Measurements from ENCODE around the gene NIPAL4. TPM values are rescaled to one million over a fixed set of nuclear protein-coding genes. Genes with fewer than 3 reads are reported as not detected.

The NIPAL4 gene
- total and polyA plus RNA-seq, 2 donors (not counting 3 experiments of a cell fraction or from before 2014, with no cell fraction given), result not detected

GRCh38 chr5:157523976-157524375 lies 64.0 kb downstream of the NIPAL4 start:
- Histone ChIP-seq H3K27me3 (ENCODE audit: control insufficient read depth in 2 of 2, insufficient read depth in 2 of 2, low read length in 2 of 2) (no peaks in the 10 kb centered on the region), H3K27ac (ENCODE audit: insufficient read depth, low read depth, low read length) (no peak overlapping the region), H3K36me3 (ENCODE audit: control insufficient read depth in 2 of 2, extremely low read depth in 1 of 2, insufficient read depth in 2 of 2, low read length in 2 of 2) (peaks cover 0 to 1% of the 10 kb centered on the region in 2 experiments), H3K9me3 (replicated peaks; ENCODE audit: control insufficient read depth, insufficient read depth, low read length) (no peaks in the 10 kb centered on the region), H3K79me2 (ENCODE audit: control insufficient read depth, insufficient read depth, low read length) (no peaks in the 10 kb centered on the region), H3K4me2 (ENCODE audit: insufficient read depth, low read length) (no peak overlapping the region), H3K4me3 (replicated peaks in 1 of 3; ENCODE audit: insufficient read depth in 1 of 3, low read depth in 1 of 3, low read length in 3 of 3) (no peak overlapping the region), H3K9ac (replicated peaks; ENCODE audit: extremely low read depth, insufficient read depth, low read length) (no peak overlapping the region), H3K9me1 (replicated peaks; ENCODE audit: control insufficient read depth, extremely low read depth, insufficient read depth, low read length) (no peaks in the 10 kb centered on the region), H2AFZ (ENCODE audit: low read depth, low read length) (no peak overlapping the region), H3K4me1 (ENCODE audit: control insufficient read depth, extremely low read depth, insufficient read depth, low read length) (peaks cover 13% of the 10 kb centered on the region), H4K20me1 (replicated peaks; ENCODE audit: control insufficient read depth, extremely low read depth, insufficient read depth, low read length) (no peaks in the 10 kb centered on the region)
- FAIRE-seq (no peak), DNase-seq (ENCODE audit: low read depth, low spot score) (no peak)
- TF ChIP-seq EZH2 (IDR thresholded peaks at IDR 0.05; ENCODE audit: borderline replicate concordance, low read depth, low read length, severe bottlenecking), result no peak
- no peak for TF ChIP-seq POLR2AphosphoS5 (IDR thresholded peaks at IDR 0.05; ENCODE audit: insufficient read depth, low read depth, low read length)
- no peak for TF ChIP-seq CTCF (IDR thresholded peaks at IDR 0.05; ENCODE audit: extremely low read depth in 1 of 2, insufficient read depth in 1 of 2, low read depth in 1 of 2, low read length in 2 of 2)
- TF ChIP-seq FOS (IDR thresholded peaks at IDR 0.05; ENCODE audit: borderline replicate concordance, insufficient read depth, low read length), result no peak
- TF ChIP-seq GATA2 (IDR thresholded peaks at IDR 0.05; ENCODE audit: insufficient read depth, insufficient read length, low read depth, low read length), result no peak
- ChIA-PET POLR2A (no interaction called here), CTCF (no interaction called here)
- dilution Hi-C loops (cut with MboI; ENCODE audit: extremely low pct_ligation_motif_present, low sequenced_read_pairs), result no loop called here
- no TSS peak for BruUV-seq (replicated peaks)
- intact Hi-C loops (cut with micrococcal nuclease), result no loop called here

Other genes with a start within 250 kb of the NIPAL4 start
- 22.2 and 22.4 TPM in 2 replicates for gene CYFIP2, start 194.1 kb upstream of the NIPAL4 start, total RNA-seq
- gene CYFIP2, start 194.1 kb upstream of the NIPAL4 start, polyA plus RNA-seq, result 9.1 and 9.2 TPM in 2 replicates
- 22.6 and 23.8 TPM in 2 replicates for gene ADAM19, start 115.6 kb downstream of the NIPAL4 start, total RNA-seq
- gene ADAM19, start 115.6 kb downstream of the NIPAL4 start, polyA plus RNA-seq, result 10.0 and 10.4 TPM in 2 replicates
- gene SOX30, start 192.2 kb downstream of the NIPAL4 start, total RNA-seq, result not detected in 2 replicates
- gene SOX30, start 192.2 kb downstream of the NIPAL4 start, polyA plus RNA-seq, result not detected in 2 replicates
- gene C5orf52, start 211.3 kb downstream of the NIPAL4 start, total RNA-seq, result not detected in 2 replicates
- gene C5orf52, start 211.3 kb downstream of the NIPAL4 start, polyA plus RNA-seq, result not detected in 2 replicates

All from endothelial cell of umbilical vein (primary cell).